Measurements from ENCODE around the gene CYB561. TPM values are rescaled to one million over a fixed set of nuclear protein-coding genes. Genes with fewer than 3 reads are reported as not detected.

Gene CYB561
- total RNA-seq, 2 experiments from 2014 or later, result 2.2 to 13.6 TPM

DNA sequence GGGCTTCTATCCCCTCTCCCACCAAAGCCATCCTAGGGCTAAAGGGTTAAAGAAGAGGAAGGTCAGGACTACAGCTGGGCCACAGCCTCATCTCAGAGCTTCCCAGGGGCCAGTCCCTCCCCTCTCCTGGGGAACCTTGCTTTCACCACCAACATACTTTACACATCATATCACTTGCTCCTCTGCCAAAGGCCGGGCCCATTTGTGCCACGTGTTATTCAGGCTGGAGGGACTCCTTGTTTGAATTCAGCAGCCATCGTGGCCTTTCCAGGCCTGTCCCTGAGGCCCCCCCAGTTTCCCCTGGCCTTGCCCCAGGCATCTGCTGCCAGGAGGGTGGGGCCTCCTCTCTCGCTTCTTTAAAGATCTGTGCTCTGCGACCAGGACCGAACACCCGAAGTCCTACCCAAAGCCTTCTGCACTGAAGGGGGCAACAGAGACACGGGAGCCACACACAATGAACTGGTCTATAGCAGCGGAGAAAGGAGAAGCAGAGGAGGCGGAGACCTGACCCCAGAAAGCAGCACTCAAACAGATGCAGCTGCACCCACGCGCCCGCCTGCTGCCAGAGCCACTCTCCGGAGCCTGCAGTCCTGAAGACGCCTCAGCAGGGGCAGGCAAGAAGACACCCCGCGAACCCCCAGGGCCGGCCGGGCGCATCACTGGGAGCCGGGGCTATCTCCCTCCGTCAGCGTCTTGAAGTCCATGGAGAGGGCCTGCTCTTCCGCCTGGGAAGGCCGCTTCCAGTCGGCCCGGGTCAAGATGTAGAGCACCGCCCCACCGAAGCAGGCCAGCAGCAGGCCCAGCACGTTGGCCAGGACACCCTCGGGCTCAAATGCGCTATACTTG lies 12.1 kb downstream of the CYB561 start:
- DNase-seq (no peak), ATAC-seq (no peak)
- H3K4me1 Mint-ChIP-seq, result peaks cover 63% of the 10 kb centered on the region
- no peaks in the 10 kb centered on the region for H3K9me3 Mint-ChIP-seq (ENCODE audit: low read depth)
- CTCF ChIA-PET, result interaction anchor here (0.6 to 12.8 kb wide), 11 partner anchors 8 to 415 kb away, joined by 3 to 185 read pairs (median 12); partner anchors contain the start of genes ACE, CYB561 and MAP3K3
- H3K36me3 Mint-ChIP-seq, result peaks cover 2% of the 10 kb centered on the region
- peak overlapping the region; percentile 97 for H3K27ac Mint-ChIP-seq
- peak overlapping the region; percentile 56 for H3K4me3 Mint-ChIP-seq
- H3K27me3 Mint-ChIP-seq, result no peaks in the 10 kb centered on the region

DNA sequence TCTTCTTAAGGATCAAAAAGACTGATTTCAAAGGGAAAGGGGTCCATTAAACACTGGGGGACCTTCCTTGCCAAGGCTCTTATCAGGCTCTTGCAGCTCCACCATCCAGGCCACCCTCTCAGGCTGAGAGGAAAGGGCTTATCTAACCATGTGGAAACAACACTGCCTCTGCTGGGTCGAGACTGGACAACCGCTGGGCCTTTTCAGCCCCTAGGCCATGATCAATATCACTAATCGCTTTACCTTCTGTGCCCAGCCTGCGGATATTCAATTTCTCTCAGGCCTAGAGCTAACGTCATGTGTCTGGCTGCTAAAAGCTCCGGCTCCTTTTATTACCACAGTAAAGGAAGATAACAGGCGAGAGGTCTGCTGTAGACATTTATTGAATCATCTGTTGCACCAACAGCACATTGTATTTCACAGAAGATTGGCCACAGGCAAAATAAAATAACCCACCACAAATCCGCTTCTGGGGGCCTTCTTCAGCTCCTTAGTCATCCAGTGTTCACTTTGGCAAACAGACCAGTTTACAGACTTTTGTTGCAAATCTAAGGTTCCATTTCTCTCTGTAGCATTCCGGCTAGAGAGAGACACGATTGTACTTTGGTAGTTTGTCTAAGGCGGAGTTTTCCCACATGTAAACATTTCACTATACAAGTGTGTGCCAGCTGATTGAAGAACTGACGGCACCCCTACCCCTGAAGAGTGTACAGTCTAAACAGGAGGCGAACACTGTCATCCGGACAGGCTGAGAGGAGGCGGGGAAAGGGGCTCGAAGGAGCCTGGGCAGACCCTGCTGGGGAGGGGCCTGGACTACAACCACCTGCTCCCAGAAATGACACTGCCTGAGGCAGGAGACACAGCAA lies 13.9 kb downstream of the CYB561 start:
- ATAC-seq (no peak), DNase-seq (no peak)
- peaks cover 2% of the 10 kb centered on the region for H3K36me3 Mint-ChIP-seq
- no peak overlapping the region for H3K4me3 Mint-ChIP-seq
- CTCF ChIA-PET, result interaction anchor here (1.5 to 13.9 kb wide), 5 partner anchors 11 to 181 kb away, joined by 4 to 324 read pairs (median 185); partner anchors contain the start of genes ACE, CYB561 and MAP3K3
- peaks cover 72% of the 10 kb centered on the region for H3K4me1 Mint-ChIP-seq
- no peak overlapping the region for H3K27ac Mint-ChIP-seq
- no peaks in the 10 kb centered on the region for H3K9me3 Mint-ChIP-seq (ENCODE audit: low read depth)
- H3K27me3 Mint-ChIP-seq, result no peaks in the 10 kb centered on the region

DNA sequence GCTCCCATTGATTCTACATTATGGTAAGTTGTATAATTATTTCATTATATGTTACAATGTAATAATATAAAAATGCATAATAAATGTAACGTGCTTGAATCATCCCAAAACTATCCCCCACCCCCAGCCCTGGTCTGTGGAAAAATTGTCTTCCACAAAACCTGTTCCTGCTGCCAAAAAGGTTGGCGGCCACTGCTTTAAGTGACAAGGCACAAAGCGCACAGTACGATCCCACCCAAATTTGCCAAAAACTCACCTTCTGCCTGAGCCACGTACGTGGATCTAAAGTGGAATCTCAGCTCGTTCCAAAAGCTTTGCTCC lies 14.5 kb downstream of the CYB561 start:
- CTCF ChIA-PET, result interaction anchor here (9.8 to 13.9 kb wide), 3 partner anchors 12 to 182 kb away, joined by 185 to 324 read pairs (median 249); partner anchors contain the start of genes ACE, CYB561 and MAP3K3
- H3K4me3 Mint-ChIP-seq, result no peak overlapping the region
- peaks cover 77% of the 10 kb centered on the region for H3K4me1 Mint-ChIP-seq
- no peaks in the 10 kb centered on the region for H3K9me3 Mint-ChIP-seq (ENCODE audit: low read depth)
- no peaks in the 10 kb centered on the region for H3K27me3 Mint-ChIP-seq
- no peak overlapping the region for H3K27ac Mint-ChIP-seq
- ATAC-seq (no peak), DNase-seq (no peak)
- peaks cover 2% of the 10 kb centered on the region for H3K36me3 Mint-ChIP-seq

GRCh38 chr17:63430223-63430622 lies 15.9 kb downstream of the CYB561 start:
- ATAC-seq (no peak), DNase-seq (no peak)
- H3K4me3 Mint-ChIP-seq, result no peak overlapping the region
- peak overlapping the region; percentile 66 for H3K27ac Mint-ChIP-seq
- H3K4me1 Mint-ChIP-seq, result peaks cover 78% of the 10 kb centered on the region
- no peaks in the 10 kb centered on the region for H3K27me3 Mint-ChIP-seq
- H3K36me3 Mint-ChIP-seq, result peaks cover 2% of the 10 kb centered on the region
- CTCF ChIA-PET, result interaction anchor here (9.8 to 13.9 kb wide), 3 partner anchors 13 to 183 kb away, joined by 185 to 324 read pairs (median 249); partner anchors contain the start of genes ACE, CYB561 and MAP3K3
- H3K9me3 Mint-ChIP-seq (ENCODE audit: low read depth), result no peaks in the 10 kb centered on the region

DNA sequence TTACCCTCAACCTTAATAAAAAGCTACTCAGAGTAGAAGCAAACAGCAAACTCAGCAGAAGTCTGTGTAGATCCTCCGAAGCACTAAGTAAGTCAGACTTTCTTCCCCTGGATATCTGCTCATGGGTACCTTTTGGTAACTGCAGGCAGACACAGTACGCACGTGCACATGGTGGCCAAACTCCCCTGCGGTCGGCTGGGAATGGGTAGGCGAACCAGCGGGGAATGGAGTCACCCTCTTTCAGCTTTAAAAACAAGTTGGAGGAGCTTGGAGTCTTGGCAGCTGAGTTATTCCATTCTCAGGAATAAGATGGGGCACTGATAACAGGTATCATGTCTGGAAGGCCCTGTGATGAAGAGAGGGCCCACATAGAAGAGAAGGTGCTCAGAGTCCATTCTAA lies 16.3 kb downstream of the CYB561 start:
- DNase-seq, result no peak
- Mint-ChIP-seq H3K27ac (peak overlapping the region; percentile 66), H3K9me3 (ENCODE audit: low read depth) (no peaks in the 10 kb centered on the region), H3K36me3 (peaks cover 2% of the 10 kb centered on the region), H3K4me1 (peaks cover 74% of the 10 kb centered on the region), H3K27me3 (no peaks in the 10 kb centered on the region), H3K4me3 (no peak overlapping the region)
- ATAC-seq, result no peak
- CTCF ChIA-PET, result interaction anchor here (9.8 to 13.9 kb wide), 3 partner anchors 14 to 184 kb away, joined by 185 to 324 read pairs (median 249); partner anchors contain the start of genes ACE, CYB561 and MAP3K3

DNA sequence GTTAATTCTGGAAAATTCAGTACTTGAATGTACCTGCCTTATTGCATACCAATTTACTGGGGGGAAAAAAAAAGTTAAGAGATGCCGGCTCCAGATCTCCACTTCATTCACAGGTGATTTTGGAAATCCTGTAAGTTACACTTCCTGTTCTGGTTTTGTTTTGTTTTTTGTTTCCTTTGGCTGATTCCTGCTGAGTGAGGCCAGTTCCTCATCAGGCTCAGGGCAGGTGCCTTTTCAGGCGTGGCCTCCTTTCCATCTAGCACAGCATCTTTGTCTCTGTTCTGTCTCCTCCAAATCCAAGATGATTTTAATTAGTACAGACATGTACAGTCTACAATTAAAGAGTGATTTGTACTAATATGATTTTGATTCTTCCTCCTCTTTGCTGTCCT lies 19.2 kb downstream of the CYB561 start:
- DNase-seq (no peak), ATAC-seq (no peak)
- H3K4me1 Mint-ChIP-seq, result peaks cover 49% of the 10 kb centered on the region
- no peaks in the 10 kb centered on the region for H3K27me3 Mint-ChIP-seq
- peak overlapping the region; percentile 88 for H3K27ac Mint-ChIP-seq
- H3K9me3 Mint-ChIP-seq (ENCODE audit: low read depth), result no peaks in the 10 kb centered on the region
- CTCF ChIA-PET, result interaction anchor here (1.2 to 13.9 kb wide), 11 partner anchors 9 to 283 kb away, joined by 3 to 324 read pairs (median 38); partner anchors contain the start of genes ACE, CYB561, DCAF7 and MAP3K3
- H3K36me3 Mint-ChIP-seq, result no peaks in the 10 kb centered on the region
- H3K4me3 Mint-ChIP-seq, result no peak overlapping the region

- no peak for ATAC-seq
- Mint-ChIP-seq H3K27ac (peak overlapping the region; percentile 88), H3K27me3 (no peaks in the 10 kb centered on the region), H3K4me3 (no peak overlapping the region), H3K4me1 (peaks cover 51% of the 10 kb centered on the region), H3K36me3 (no peaks in the 10 kb centered on the region), H3K9me3 (ENCODE audit: low read depth) (no peaks in the 10 kb centered on the region)
- CTCF ChIA-PET, result interaction anchor here (0.6 to 13.9 kb wide), 46 partner anchors 9 to 415 kb away, joined by 3 to 324 read pairs (median 4); partner anchors contain the start of genes ACE, CCDC47, CYB561 and DCAF7
- no peak for DNase-seq
These were observed 19.8 kb downstream of the CYB561 start for GRCh38 chr17:63426041-63426916.

DNA sequence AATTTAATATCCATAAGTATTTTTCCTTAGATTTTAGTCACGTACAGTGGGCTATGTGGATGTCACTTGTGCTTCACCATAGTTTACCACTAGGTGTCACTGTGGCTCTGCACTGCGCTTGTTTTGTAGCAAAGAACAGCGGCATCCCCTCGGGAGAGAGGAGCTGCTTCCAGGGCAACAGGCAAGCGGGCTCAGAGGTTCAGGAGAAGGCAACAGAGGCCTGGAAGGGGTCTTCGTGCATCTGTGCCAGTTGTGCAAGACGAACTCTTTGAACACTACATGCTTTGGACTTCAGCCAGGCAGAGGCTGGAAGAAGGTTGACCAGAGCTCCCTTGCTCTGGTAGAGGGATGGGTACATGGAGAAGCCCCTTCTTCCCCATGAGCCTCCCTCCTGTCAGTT lies 20.6 kb downstream of the CYB561 start:
- no peak overlapping the region for H3K27ac Mint-ChIP-seq
- H3K36me3 Mint-ChIP-seq, result no peaks in the 10 kb centered on the region
- DNase-seq (peak; percentile 83), ATAC-seq (peak; percentile 75)
- H3K9me3 Mint-ChIP-seq (ENCODE audit: low read depth), result no peaks in the 10 kb centered on the region
- peaks cover 52% of the 10 kb centered on the region for H3K4me1 Mint-ChIP-seq
- CTCF ChIA-PET, result interaction anchor here (0.6 to 13.9 kb wide), 47 partner anchors 9 to 416 kb away, joined by 3 to 324 read pairs (median 4); partner anchors contain the start of genes ACE, CCDC47, CYB561 and DCAF7
- no peak overlapping the region for H3K4me3 Mint-ChIP-seq
- no peaks in the 10 kb centered on the region for H3K27me3 Mint-ChIP-seq

DNA sequence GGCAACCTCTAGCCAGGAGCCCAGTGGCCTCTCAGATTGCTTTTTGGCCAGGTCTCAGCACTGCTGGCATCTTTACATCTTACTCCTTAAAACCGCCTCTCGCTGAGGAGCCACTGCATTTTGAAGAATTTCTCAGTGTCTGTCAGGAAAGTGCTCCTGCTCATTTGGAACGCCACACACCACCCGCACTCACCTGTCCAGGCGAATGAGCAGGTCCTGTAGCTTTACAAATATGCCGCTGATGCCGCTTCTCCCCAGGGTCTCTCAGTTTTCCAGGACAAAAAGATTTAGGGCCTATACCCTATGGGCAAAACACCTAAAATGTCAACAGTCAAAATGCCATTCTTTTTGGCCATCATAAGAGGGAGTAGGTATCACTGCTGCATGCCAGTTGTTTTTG lies 22.1 kb downstream of the CYB561 start:
- Mint-ChIP-seq H3K9me3 (ENCODE audit: low read depth) (no peaks in the 10 kb centered on the region), H3K4me3 (no peak overlapping the region), H3K27me3 (no peaks in the 10 kb centered on the region), H3K27ac (no peak overlapping the region), H3K36me3 (no peaks in the 10 kb centered on the region), H3K4me1 (peaks cover 53% of the 10 kb centered on the region)
- ATAC-seq (no peak), DNase-seq (no peak)
- CTCF ChIA-PET, result interaction anchor here (1.3 to 13.9 kb wide), 6 partner anchors 12 to 189 kb away, joined by 3 to 324 read pairs (median 52); partner anchors contain the start of genes ACE and MAP3K3

GRCh38 chr17:63423251-63423950 lies 22.7 kb downstream of the CYB561 start:
- Mint-ChIP-seq H3K4me3 (no peak overlapping the region), H3K27ac (no peak overlapping the region), H3K4me1 (peaks cover 51% of the 10 kb centered on the region), H3K9me3 (ENCODE audit: low read depth) (no peaks in the 10 kb centered on the region), H3K27me3 (no peaks in the 10 kb centered on the region), H3K36me3 (no peaks in the 10 kb centered on the region)
- no peak for ATAC-seq
- CTCF ChIA-PET, result interaction anchor here (1.3 to 13.9 kb wide), 6 partner anchors 12 to 190 kb away, joined by 3 to 324 read pairs (median 52); partner anchors contain the start of genes ACE and MAP3K3
- no peak for DNase-seq

GRCh38 chr17:63421681-63422645 lies 24.1 kb downstream of the CYB561 start:
- ATAC-seq (no peak), DNase-seq (no peak)
- Mint-ChIP-seq H3K9me3 (ENCODE audit: low read depth) (no peaks in the 10 kb centered on the region), H3K4me3 (no peak overlapping the region), H3K27me3 (no peaks in the 10 kb centered on the region), H3K36me3 (no peaks in the 10 kb centered on the region), H3K27ac (no peak overlapping the region), H3K4me1 (peaks cover 37% of the 10 kb centered on the region)
- CTCF ChIA-PET, result interaction anchor here (1.9 to 13.9 kb wide), 2 partner anchors 18 to 57 kb away, joined by 6 to 324 read pairs; partner anchors contain the start of gene ACE
